Ishikawa (cell line): ENCODE results near the gene NKAIN2.

Experiments
- CEBPB ChIP-seq: IDR thresholded peaks from 2 replicates; pipeline ENCODE4 v1.6.1; 2012
- CREB1 ChIP-seq: IDR thresholded peaks from 2 replicates; pipeline ENCODE4 v1.6.1; 2012; ENCODE audit warnings: low read depth
- EGR1 ChIP-seq: IDR thresholded peaks from 2 replicates; pipeline ENCODE4 v1.6.1; 2012
- EP300 ChIP-seq: IDR thresholded peaks from 2 replicates; pipeline ENCODE4 v1.6.1; 2012; ENCODE audit warnings: borderline replicate concordance
- FOXM1 ChIP-seq: IDR thresholded peaks from 2 replicates; pipeline ENCODE4 v1.6.1; 2012; ENCODE audit warnings: low read depth, borderline replicate concordance
- MAX ChIP-seq: IDR thresholded peaks from 2 replicates; pipeline ENCODE4 v1.6.1; 2012
- NFIC ChIP-seq: IDR thresholded peaks from 2 replicates; pipeline ENCODE4 v1.6.1; 2012
- RAD21 ChIP-seq: IDR thresholded peaks from 2 replicates; pipeline ENCODE4 v1.6.1; 2012; ENCODE audit warnings: low read depth
- REST ChIP-seq: IDR thresholded peaks from 2 replicates; pipeline ENCODE4 v1.6.1; 2012; ENCODE audit warnings: low read depth, mild to moderate bottlenecking
- TAF1 ChIP-seq: IDR thresholded peaks from 2 replicates; pipeline ENCODE4 v1.6.1; 2012; ENCODE audit warnings: low read depth, mild to moderate bottlenecking
- TCF12 ChIP-seq: IDR thresholded peaks from 2 replicates; pipeline ENCODE4 v1.6.1; 2012; ENCODE audit warnings: low read depth
- TEAD4 ChIP-seq: IDR thresholded peaks from 2 replicates; pipeline ENCODE4 v1.6.1; 2012
- YY1 ChIP-seq: IDR thresholded peaks from 2 replicates; pipeline ENCODE4 v1.6.1; 2012; ENCODE audit warnings: low read depth
- ZBTB7A ChIP-seq: IDR thresholded peaks from 2 replicates; pipeline ENCODE4 v1.6.1; 2012; ENCODE audit warnings: low read depth
- TF ChIP-seq, protein P1 (sequence below): IDR thresholded peaks from 2 replicates; pipeline ENCODE4 v1.6.1; 2012

The NKAIN2 gene

GRCh38 chr6:124742971-124743370 lies 939.3 kb downstream of the NKAIN2 start:
- TF ChIP-seq NFIC (no peak), EP300 (no peak), FOXM1 (no peak), YY1 (no peak), TCF12 (no peak), TEAD4 (no peak), TAF1 (no peak)

GRCh38 chr6:124743420-124743819 lies 939.8 kb downstream of the NKAIN2 start:
- TF ChIP-seq FOXM1 (no peak), CREB1 (no peak), TAF1 (no peak), REST (no peak), RAD21 (no peak), MAX (no peak), YY1 (no peak), TCF12 (no peak), CEBPB (no peak), ZBTB7A (no peak)
- TF ChIP-seq, protein P1, sequence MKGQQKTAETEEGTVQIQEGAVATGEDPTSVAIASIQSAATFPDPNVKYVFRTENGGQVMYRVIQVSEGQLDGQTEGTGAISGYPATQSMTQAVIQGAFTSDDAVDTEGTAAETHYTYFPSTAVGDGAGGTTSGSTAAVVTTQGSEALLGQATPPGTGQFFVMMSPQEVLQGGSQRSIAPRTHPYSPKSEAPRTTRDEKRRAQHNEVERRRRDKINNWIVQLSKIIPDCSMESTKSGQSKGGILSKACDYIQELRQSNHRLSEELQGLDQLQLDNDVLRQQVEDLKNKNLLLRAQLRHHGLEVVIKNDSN = no peak

GRCh38 chr6:124747349-124747748 lies 943.7 kb downstream of the NKAIN2 start:
- TF ChIP-seq YY1 (no peak), ZBTB7A (no peak), CEBPB (no peak), MAX (no peak), RAD21 (no peak), TEAD4 (no peak), CREB1 (no peak), REST (no peak), TAF1 (no peak), FOXM1 (no peak), EGR1 (no peak), EP300 (no peak), NFIC (no peak)
- TF ChIP-seq, protein P1 = no peak

- no peak for TF ChIP-seq ZBTB7A
- no peak for TF ChIP-seq TCF12
- no peak for TF ChIP-seq CEBPB
- TF ChIP-seq CREB1 = no peak
- TF ChIP-seq EGR1 = no peak
- no peak for TF ChIP-seq TEAD4
- TF ChIP-seq YY1 = no peak
- TF ChIP-seq, protein P1 = no peak
- no peak for TF ChIP-seq FOXM1
- no peak for TF ChIP-seq RAD21
- no peak for TF ChIP-seq EP300
- TF ChIP-seq TAF1 = no peak
- TF ChIP-seq REST = no peak
- no peak for TF ChIP-seq NFIC
- TF ChIP-seq MAX = no peak
These were observed 945.1 kb downstream of the NKAIN2 start for GRCh38 chr6:124748778-124749177.
